NCI-H82 treated with DMSO at 0.1 percent for 48 hours (cell line): ENCODE results near the gene SEMA3D.

Source experiments
- DNase-seq: peaks from one replicate; lab custom pipeline; 2025; ENCODE audit not compliant: unreplicated experiment; lab: John Stamatoyannopoulos, UW

SEMA3D gene

GRCh38 chr7:85081846-85082245, 105.0 kb downstream of the SEMA3D start:
- DNase-seq, result no peak

GRCh38 chr7:85081392-85081791, 105.5 kb downstream of the SEMA3D start:
- no peak for DNase-seq

- no peak for DNase-seq
These were observed 107.4 kb downstream of the SEMA3D start for GRCh38 chr7:85079434-85079833.

- no peak for DNase-seq
These were observed 108.7 kb downstream of the SEMA3D start for GRCh38 chr7:85078181-85078580.

GRCh38 chr7:85075864-85076263, 111.0 kb downstream of the SEMA3D start:
- no peak for DNase-seq

GRCh38 chr7:85074992-85075391, 111.9 kb downstream of the SEMA3D start:
- DNase-seq, result no peak

GRCh38 chr7:85074016-85074415, 112.8 kb downstream of the SEMA3D start:
- DNase-seq, result no peak

GRCh38 chr7:85070967-85071628, 115.8 kb downstream of the SEMA3D start:
- DNase-seq, result no peak

- no peak for DNase-seq
These were observed 118.1 kb downstream of the SEMA3D start for GRCh38 chr7:85068799-85069198.

- no peak for DNase-seq
These were observed 119.5 kb downstream of the SEMA3D start for GRCh38 chr7:85067371-85067770.

GRCh38 chr7:85065888-85066485, 120.9 kb downstream of the SEMA3D start:
- no peak for DNase-seq

- DNase-seq, result no peak
These were observed 121.5 kb downstream of the SEMA3D start for GRCh38 chr7:85065306-85065705.

- DNase-seq, result no peak
These were observed 124.2 kb downstream of the SEMA3D start for GRCh38 chr7:85062651-85063050.

- no peak for DNase-seq
These were observed 125.4 kb downstream of the SEMA3D start for GRCh38 chr7:85061456-85061855.

- DNase-seq, result no peak
These were observed 126.2 kb downstream of the SEMA3D start for GRCh38 chr7:85060696-85061095.

- DNase-seq, result no peak
These were observed 130.9 kb downstream of the SEMA3D start for GRCh38 chr7:85055906-85056305.

- no peak for DNase-seq
These were observed 131.7 kb downstream of the SEMA3D start for GRCh38 chr7:85055196-85055595.

GRCh38 chr7:85054306-85054705, 132.6 kb downstream of the SEMA3D start:
- DNase-seq, result no peak

GRCh38 chr7:85052894-85053293, 134.0 kb downstream of the SEMA3D start:
- DNase-seq, result no peak

GRCh38 chr7:85052056-85052737, 134.7 kb downstream of the SEMA3D start:
- DNase-seq, result no peak

GRCh38 chr7:85046534-85046933, 140.3 kb downstream of the SEMA3D start:
- no peak for DNase-seq

GRCh38 chr7:85041605-85042216, 145.1 kb downstream of the SEMA3D start:
- peak; percentile 37 for DNase-seq
